ENCODE results near the gene HSH2D. TPM values are rescaled to one million over a fixed set of nuclear protein-coding genes. Genes with fewer than 3 reads are reported as not detected.
A peak's percentile ranks its signal among the peaks of the same experiment; 100 is the strongest.

HSH2D gene
- total and polyA plus RNA-seq, 9 of the 15 experiments (the other 6 are each of a cell fraction or from before 2014, with no cell fraction given), result 0.03 to 1.1 (median 0.35) TPM; not detected in 1

DNA sequence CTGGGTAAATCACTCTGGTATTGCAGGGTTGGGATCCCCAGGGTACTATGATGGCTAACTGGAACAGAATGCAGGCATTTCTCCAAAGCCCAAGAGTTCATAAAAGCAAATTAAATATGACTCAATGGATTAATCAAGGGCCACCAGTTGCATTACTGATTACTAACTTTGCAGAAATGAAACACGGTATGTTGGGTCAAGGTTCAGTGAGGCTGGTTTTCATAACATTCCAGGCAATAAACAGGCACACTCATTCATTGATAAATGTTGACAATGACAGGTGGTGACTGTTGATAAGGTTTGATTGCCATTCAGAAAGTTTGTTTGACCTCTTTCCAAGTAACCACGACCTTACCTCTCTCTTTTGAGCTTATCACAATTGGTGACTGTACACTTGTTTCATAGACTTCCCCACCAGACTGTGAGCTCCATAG lies 53.7 kb downstream of the HSH2D start (continued):
- TF ChIP-seq NFATC3 (IDR thresholded peaks at IDR 0.05) (no peak), CCAR2 (IDR thresholded peaks at IDR 0.05; ENCODE audit: low read depth, low read length) (no peak), EZH2 (IDR thresholded peaks at IDR 0.05; ENCODE audit: borderline replicate concordance, low read depth, low read length) (no peak), MTA1 (IDR thresholded peaks at IDR 0.05; ENCODE audit: borderline replicate concordance) (0 out of 2 replicates have a peak, but pooled peaks have one; percentile 26), BDP1 (IDR thresholded peaks at IDR 0.05; ENCODE audit: insufficient read depth, insufficient read length) (no peak), TFAM (CRISPR knock-in tag; conservative IDR thresholded peaks at IDR 0.05) (no peak), ZKSCAN8 (CRISPR knock-in tag; IDR thresholded peaks at IDR 0.05) (no peak), RBM34 (IDR thresholded peaks at IDR 0.05; ENCODE audit: borderline replicate concordance, insufficient read depth, low read length) (no peak), ZFX (CRISPR knock-in tag; IDR thresholded peaks at IDR 0.05) (no peak), PHF20 (IDR thresholded peaks at IDR 0.05; ENCODE audit: partially characterized antibody) (no peak), MCM2 (IDR thresholded peaks at IDR 0.05; ENCODE audit: low read depth) (no peak), ZNF431 (CRISPR knock-in tag; IDR thresholded peaks at IDR 0.05) (no peak)
- TF ChIP-seq, protein P1, sequence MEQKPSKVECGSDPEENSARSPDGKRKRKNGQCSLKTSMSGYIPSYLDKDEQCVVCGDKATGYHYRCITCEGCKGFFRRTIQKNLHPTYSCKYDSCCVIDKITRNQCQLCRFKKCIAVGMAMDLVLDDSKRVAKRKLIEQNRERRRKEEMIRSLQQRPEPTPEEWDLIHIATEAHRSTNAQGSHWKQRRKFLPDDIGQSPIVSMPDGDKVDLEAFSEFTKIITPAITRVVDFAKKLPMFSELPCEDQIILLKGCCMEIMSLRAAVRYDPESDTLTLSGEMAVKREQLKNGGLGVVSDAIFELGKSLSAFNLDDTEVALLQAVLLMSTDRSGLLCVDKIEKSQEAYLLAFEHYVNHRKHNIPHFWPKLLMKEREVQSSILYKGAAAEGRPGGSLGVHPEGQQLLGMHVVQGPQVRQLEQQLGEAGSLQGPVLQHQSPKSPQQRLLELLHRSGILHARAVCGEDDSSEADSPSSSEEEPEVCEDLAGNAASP (IDR thresholded peaks at IDR 0.05), result no peak
- TF ChIP-seq, protein P2, sequence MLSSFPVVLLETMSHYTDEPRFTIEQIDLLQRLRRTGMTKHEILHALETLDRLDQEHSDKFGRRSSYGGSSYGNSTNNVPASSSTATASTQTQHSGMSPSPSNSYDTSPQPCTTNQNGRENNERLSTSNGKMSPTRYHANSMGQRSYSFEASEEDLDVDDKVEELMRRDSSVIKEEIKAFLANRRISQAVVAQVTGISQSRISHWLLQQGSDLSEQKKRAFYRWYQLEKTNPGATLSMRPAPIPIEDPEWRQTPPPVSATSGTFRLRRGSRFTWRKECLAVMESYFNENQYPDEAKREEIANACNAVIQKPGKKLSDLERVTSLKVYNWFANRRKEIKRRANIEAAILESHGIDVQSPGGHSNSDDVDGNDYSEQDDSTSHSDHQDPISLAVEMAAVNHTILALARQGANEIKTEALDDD (IDR thresholded peaks at IDR 0.05), result peak; percentile 86
- TF ChIP-seq, protein P3, sequence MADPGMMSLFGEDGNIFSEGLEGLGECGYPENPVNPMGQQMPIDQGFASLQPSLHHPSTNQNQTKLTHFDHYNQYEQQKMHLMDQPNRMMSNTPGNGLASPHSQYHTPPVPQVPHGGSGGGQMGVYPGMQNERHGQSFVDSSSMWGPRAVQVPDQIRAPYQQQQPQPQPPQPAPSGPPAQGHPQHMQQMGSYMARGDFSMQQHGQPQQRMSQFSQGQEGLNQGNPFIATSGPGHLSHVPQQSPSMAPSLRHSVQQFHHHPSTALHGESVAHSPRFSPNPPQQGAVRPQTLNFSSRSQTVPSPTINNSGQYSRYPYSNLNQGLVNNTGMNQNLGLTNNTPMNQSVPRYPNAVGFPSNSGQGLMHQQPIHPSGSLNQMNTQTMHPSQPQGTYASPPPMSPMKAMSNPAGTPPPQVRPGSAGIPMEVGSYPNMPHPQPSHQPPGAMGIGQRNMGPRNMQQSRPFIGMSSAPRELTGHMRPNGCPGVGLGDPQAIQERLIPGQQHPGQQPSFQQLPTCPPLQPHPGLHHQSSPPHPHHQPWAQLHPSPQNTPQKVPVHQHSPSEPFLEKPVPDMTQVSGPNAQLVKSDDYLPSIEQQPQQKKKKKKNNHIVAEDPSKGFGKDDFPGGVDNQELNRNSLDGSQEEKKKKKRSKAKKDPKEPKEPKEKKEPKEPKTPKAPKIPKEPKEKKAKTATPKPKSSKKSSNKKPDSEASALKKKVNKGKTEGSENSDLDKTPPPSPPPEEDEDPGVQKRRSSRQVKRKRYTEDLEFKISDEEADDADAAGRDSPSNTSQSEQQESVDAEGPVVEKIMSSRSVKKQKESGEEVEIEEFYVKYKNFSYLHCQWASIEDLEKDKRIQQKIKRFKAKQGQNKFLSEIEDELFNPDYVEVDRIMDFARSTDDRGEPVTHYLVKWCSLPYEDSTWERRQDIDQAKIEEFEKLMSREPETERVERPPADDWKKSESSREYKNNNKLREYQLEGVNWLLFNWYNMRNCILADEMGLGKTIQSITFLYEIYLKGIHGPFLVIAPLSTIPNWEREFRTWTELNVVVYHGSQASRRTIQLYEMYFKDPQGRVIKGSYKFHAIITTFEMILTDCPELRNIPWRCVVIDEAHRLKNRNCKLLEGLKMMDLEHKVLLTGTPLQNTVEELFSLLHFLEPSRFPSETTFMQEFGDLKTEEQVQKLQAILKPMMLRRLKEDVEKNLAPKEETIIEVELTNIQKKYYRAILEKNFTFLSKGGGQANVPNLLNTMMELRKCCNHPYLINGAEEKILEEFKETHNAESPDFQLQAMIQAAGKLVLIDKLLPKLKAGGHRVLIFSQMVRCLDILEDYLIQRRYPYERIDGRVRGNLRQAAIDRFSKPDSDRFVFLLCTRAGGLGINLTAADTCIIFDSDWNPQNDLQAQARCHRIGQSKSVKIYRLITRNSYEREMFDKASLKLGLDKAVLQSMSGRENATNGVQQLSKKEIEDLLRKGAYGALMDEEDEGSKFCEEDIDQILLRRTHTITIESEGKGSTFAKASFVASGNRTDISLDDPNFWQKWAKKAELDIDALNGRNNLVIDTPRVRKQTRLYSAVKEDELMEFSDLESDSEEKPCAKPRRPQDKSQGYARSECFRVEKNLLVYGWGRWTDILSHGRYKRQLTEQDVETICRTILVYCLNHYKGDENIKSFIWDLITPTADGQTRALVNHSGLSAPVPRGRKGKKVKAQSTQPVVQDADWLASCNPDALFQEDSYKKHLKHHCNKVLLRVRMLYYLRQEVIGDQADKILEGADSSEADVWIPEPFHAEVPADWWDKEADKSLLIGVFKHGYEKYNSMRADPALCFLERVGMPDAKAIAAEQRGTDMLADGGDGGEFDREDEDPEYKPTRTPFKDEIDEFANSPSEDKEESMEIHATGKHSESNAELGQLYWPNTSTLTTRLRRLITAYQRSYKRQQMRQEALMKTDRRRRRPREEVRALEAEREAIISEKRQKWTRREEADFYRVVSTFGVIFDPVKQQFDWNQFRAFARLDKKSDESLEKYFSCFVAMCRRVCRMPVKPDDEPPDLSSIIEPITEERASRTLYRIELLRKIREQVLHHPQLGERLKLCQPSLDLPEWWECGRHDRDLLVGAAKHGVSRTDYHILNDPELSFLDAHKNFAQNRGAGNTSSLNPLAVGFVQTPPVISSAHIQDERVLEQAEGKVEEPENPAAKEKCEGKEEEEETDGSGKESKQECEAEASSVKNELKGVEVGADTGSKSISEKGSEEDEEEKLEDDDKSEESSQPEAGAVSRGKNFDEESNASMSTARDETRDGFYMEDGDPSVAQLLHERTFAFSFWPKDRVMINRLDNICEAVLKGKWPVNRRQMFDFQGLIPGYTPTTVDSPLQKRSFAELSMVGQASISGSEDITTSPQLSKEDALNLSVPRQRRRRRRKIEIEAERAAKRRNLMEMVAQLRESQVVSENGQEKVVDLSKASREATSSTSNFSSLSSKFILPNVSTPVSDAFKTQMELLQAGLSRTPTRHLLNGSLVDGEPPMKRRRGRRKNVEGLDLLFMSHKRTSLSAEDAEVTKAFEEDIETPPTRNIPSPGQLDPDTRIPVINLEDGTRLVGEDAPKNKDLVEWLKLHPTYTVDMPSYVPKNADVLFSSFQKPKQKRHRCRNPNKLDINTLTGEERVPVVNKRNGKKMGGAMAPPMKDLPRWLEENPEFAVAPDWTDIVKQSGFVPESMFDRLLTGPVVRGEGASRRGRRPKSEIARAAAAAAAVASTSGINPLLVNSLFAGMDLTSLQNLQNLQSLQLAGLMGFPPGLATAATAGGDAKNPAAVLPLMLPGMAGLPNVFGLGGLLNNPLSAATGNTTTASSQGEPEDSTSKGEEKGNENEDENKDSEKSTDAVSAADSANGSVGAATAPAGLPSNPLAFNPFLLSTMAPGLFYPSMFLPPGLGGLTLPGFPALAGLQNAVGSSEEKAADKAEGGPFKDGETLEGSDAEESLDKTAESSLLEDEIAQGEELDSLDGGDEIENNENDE (IDR thresholded peaks at IDR 0.05; ENCODE audit: low read depth, low read length), result no peak
- TF ChIP-seq, protein P4, sequence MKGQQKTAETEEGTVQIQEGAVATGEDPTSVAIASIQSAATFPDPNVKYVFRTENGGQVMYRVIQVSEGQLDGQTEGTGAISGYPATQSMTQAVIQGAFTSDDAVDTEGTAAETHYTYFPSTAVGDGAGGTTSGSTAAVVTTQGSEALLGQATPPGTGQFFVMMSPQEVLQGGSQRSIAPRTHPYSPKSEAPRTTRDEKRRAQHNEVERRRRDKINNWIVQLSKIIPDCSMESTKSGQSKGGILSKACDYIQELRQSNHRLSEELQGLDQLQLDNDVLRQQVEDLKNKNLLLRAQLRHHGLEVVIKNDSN (CRISPR knock-in tag; IDR thresholded peaks at IDR 0.05), result no peak

Data from K562 (cell line).